ENCODE measurements around the gene NUP93.

Gene NUP93

DNA sequence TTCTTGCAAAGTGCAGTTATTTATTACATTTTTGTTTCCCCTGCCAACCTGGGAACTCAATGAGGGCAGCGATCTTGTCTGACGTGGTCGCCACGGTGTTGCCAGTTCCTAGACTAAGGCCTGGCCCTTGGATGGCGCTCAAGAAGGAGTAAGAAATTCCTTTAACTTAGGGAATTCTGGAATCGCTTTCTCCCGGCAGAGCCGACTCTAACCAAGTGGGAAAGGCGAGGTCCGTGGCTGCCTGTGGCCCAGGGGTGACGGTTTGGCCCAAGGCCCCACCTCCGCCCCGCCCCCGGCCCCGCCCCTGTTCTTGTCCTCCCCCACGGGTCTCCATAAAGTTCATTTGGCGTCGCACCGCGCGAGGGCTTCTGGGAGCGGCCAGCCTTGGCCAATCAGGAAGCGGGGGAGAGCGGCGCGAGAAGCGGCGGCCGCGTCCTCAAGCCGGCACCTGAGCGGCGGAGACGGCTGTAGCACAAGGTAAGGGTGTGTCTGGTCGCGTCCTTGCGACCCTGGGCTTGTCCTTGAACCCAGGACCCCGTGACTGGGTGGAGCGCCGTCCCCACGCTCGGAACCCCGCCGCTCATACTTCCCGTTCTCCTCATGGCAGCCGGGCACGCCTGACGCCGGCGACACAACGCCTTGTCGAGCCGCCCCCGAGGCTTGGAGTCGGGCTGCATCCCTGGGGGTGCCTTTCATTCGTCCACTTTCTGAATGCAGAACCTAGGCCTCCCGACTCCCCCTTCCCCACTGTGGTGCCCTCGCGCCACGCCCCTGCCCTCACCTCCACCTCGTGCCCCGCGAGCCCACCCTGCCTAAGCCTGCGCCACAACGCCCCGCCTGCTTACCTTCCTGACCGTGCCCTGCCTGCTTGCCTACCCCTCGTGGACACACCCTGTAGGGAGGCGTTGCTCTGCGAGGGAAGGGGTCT is at the start of gene NUP93:
TSS of gene NUP93 (plus strand) at position 395 of the 928 bp plus-strand sequence. CDS start 18,119 bp downstream, outside the sequence.
- peak; percentile 98 for DNase-seq (ENCODE audit: low spot score)

DNA sequence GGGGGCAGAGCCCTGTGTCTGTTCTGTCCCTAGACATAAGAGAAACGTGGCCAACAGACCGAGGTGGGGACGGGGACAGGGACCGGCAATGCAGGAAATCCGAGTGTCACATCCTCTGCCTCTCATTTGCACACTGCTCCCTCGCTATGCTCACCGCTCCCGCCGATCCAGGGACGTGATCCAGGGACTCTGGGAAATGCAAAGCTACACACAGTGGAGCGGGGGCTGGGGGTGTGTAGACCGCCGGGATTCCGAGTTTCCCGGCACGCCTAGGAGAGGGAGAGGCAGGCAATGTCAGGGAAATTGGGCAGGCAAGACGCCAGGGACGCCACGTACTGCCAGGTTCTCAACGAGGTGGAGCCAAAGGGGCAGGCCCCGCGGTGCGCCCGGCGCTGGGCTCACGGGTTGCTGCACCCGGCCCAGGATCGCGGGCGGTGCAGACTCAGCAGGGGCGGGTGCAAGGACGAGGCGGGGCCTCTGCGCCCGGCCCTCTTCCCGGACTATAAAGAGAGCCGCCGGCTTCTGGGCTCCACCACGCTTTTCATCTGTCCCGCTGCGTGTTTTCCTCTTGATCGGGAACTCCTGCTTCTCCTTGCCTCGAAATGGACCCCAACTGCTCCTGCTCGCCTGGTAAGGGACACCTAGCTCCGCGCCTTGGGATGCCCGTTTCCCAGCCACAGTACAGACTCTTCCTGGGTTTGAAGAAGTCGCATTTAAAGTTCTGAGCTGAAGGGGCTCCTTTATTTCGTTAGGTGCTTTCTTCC is 47.8 kb upstream of the NUP93 start, which contains the start of gene MT1X:
TSS of gene MT1X (plus strand) at position 532 of the 764 bp plus-strand sequence. CDS start at position 603, 71 bp downstream.
- DNase-seq (ENCODE audit: low spot score) = peak; percentile 98

DNA sequence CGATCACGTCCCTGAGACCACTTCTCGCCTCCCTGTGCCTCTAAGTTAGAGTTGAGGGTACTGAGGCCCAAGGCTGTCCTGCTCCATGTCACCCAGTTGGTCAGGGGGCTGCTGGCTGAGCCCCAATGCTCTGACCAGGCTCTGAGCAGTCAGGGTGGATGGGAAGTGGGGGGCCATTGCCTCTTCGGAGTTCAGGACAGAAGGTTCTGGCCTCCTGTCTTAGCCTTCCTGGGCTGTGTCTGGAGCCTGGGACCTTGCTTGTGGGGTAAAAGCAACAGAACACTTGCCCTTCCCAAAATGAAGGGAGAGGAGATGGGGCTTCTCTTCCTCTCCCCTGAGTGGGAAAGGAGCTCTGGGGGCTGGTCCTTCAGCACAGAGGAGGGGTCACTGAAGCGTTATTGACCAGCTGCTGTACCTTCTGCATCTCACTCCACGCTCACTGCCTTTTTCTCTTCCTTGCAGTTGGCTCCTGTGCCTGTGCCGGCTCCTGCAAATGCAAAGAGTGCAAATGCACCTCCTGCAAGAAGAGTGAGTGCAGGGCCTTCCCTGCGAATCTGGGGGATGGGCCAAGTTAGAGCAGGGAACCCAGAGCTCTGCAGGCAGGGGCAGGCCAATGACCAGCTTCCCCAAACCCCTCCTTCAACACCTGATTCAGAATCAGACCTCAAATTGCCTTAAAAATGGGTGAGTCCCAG is 47.1 kb upstream of the NUP93 start:
- DNase-seq (ENCODE audit: low spot score) = no peak

DNA sequence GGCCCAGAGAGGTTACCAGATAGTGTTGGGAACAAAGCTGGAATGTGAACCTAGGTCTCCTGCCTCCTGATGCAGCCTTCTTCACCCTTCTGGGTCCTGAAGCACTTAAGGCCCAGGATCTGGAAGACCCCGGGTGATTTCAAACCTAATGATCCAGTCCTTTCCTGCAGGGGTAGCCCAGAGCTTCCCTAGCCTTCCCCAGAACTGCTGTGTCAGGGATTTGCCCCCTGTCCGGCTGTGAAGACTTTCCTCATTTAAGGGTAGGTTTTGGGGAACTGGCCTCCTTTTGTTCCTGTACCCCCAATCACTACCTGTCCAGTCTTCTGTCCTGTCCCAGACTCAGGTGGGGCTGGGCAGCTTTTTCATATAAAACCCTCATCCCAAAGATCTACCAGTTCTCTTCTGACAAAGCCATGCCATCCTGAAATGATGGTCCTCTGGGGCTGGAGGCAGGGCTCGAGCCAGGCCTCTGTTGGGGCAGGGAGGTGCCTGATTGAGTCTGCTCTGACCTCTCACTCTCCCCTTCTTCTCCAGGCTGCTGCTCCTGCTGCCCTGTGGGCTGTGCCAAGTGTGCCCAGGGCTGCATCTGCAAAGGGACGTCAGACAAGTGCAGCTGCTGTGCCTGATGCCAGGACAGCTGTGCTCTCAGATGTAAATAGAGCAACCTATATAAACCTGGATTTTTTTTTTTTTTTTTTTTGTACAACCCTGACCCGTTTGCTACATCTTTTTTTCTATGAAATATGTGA is 46.3 kb upstream of the NUP93 start:
- no peak for DNase-seq (ENCODE audit: low spot score)

DNA sequence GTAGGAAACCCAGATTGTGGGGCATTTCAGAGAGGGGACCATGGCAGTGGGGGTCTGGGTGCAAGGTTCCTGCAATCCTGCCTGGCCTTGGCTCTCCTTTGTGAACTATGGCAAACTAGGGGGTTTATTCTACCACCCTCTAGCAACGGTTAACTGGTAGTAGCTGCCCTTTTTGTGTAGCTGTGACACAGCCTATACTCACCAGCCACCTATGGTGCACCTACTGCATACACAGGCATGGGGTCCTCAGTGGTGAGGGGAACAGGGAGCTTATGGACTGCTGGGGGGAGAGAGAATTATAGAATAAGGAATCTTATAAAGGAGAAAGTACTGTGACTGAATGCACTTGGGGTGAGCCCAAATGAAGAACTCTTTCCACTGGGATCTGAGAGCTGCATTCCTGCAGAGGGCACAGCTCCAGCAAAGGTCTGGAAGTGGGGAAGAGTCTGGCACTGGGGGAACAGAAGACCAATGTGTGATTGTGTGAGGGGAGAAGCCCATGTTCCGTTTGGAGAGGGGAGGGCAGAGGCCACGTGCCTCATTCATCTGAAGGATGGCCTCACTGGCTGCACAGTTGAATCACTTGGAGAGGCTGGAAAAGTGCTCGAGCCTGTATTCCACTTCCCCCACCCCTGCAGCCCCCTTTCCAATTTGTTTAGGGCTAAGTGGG is 45.5 kb upstream of the NUP93 start:
- no peak for DNase-seq (ENCODE audit: low spot score)

DNA sequence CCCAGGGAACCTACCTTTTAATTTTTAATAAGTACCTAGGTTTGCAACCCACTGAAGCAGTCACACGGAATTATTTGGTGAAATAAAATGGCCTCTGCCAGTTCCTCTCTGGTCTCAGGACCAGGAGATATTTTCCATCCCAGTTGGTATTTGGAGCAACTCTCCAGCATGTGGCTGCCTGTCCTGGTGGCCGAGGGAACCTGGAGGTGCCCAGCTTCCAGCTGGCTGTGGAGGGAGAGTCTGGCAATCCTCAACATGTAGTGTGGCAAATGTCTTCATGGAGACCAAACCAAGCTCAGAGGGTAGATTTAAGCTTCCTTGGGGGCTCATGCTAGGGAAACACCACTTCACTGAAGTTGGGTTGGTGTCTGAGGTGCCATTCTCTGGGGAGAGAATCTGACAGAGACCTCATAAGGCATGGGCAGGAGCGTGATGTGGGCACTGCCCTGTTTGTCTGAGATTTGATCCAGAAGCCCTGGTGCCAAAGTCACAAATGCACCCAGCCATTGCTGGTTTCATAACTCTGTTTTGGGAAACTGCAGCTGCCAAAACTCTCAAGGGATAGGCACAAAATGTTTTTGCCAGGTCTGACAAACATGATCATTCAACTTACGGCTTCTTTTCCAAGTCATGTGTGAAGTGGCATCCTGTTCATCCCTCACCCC is 44.9 kb upstream of the NUP93 start:
- DNase-seq (ENCODE audit: low spot score) = no peak

DNA sequence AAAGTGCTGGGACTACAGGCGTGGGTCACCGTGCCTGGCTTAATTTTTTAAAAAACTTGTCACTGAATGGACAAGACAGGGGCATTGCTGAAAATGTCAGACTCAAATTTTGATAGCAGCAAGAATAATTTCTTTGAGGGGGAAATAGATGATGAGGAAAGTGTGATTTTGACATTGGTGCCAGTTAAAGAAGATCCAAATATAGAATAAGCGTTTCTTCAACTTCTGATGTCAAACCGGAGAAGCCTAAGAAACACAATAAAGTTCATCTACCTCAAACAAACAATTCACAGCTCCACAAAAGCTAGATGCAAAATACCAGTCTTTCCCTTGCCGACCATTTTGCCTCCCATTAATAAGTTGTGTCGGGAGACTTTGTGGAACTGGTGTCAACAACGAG is 43.2 kb upstream of the NUP93 start:
- DNase-seq (ENCODE audit: low spot score) = no peak

DNA sequence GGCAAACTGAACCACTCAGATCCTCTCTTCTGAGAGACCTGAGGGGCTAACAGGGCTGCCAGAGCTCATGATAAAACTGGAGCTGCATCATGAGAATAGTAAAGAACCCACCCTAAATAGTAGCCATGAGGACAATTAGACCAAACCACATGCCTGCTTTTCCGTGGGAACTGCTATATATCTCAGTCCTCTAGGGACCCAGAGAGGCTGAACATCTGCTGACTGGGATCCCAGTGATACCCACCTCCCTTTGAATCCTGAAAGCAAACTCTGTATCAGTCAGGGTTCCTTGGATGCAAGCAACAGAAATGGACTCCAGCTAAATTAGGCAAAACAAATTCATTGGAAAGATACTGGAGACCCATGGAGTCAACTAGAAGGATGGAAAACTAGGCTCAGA is 41.2 kb upstream of the NUP93 start:
- no peak for DNase-seq (ENCODE audit: low spot score)

DNA sequence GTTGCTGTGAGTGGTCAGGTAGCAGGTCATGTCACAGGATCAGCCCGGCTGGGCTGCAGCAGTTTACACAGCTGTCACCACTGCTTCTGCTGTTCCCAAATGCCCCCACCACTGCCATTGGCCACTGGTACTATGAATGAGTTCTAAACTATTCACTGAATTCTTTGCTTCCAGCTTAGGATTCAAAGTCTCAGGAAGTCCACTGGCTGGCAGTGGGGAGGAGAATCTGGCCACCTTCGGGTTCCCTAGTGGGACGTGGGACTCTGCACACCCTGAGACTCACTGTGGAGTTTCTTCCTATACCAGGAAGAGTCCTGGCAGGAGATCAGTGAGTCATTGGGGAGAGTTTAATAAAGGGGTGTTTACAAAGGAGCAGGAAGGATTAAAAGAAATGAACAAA is 40.8 kb upstream of the NUP93 start:
- DNase-seq (ENCODE audit: low spot score) = no peak

DNA sequence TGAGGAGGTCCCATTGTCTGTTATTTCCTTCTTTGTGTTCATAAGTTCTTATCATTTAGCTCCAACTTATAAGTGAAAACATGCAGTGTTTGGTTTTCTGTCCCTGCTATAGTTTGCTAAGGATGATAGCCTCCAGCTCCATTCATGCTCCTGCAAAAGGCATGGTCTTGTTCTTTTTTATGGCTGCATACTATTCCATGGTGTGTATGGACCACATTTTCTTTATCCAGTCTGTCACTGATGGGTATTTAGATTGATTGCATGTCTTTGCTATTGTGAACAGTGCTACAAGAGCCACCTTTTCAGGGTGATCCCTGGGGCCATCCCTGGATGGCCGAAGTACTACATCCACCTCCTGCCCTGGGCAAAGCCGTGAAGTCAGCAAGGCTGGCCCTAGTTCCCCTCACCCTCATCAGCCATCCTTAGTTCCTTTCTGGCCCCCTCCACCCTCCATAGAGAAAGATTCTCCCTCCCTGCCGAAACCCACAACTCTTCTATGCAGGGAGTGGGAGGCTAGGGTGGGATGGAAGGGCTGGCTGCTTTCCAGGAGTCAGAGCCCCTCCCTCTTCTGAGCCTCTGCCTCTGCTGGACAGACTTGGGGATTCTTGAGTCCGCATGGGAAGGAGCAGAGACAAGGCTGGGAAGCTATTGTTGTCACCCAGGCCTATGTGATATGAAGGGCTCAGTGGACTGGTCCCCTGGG is 39.4 kb upstream of the NUP93 start:
- DNase-seq (ENCODE audit: low spot score) = no peak

DNA sequence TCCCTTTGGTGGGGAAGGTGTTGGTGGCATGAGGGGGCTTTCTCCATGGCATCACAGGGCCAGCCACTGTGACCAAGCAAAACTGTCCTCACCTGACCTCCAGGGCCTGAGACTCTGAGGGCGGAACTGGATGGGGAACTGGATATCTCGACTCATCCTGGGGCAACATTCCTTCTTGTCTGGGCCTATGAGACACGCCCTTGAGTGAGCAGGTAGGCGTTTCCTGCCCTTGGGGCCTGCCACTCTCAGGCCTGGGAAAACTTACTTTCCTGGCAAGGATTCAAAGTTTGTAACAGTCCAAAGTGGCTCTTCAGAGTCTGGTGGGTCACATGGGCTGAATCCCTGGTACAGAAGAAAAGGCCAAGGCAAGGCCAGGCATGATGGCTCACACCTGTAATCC is 38.0 kb upstream of the NUP93 start:
- DNase-seq (ENCODE audit: low spot score) = no peak

DNA sequence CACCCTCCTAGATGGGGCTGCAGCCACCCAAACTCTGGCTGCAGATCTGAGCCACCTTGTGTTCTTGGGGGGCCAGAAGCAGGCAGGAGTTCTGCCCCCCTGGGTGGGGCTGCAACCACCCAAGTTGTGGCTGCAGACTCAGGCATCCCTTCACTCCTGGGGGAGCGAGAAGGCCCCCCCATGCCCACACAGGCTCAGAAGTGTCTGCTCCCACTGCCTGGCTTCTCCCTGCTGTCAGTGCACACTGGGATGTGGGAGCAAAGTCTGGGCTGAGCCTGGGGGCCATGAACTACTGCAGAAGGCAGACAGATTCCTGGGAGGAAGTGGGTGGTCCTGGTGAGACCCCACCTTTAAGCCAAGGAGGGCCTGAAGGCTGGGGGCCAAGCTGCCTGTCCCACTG is 34.7 kb upstream of the NUP93 start:
- no peak for DNase-seq (ENCODE audit: low spot score)

DNA sequence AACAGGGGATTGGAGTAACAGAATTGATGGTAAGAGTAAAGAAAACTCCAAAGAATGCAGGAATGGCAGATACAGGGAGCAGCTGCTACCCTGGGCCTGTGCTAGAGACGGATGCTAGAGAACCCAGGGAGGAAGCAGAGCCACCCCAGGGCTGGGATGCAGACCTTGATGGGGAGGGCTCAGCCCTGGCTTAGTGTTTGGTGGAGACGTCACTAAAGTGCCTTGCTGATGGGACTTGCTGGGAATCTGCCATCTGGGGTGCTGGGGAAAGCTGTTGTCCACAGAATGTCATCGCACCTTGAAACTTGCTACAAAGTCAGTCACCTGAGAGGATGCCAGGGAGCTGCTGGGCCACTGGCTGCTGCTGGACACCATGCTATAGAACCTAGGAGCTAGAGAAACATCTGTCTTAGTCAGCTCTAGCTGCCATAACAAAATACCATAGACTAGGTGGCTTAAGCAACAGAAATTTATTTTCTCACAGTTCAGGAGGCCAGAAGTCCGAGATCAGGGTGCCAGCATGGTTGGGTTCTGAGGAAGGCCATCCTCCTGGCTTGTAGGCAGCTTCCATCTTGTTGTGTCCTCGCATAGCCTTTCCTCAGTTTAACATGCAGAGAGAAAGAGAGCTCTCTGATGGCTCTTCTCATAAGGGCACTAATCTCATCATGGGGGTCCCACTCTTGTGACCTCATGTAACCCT is 32.3 kb upstream of the NUP93 start:
- DNase-seq (ENCODE audit: low spot score) = no peak

DNA sequence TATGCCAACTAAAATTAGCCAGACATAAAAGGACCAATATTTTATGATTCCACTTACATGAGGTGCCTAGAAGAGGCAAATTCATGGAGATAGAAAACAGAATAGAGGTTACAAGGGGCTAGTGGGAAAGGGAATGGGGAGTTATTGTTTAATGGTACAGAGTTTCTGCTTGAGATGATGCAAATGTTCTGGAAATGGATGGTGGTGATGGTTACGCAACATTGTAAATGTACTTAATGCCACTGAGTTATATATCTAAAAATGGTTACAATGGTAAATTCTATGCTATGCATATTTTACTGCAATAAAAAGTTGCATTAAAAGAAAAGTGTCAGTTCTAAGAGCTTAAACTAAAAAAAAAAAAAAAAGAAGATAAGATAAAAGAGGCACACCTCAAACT is 29.7 kb upstream of the NUP93 start:
- no peak for DNase-seq (ENCODE audit: low spot score)

DNA sequence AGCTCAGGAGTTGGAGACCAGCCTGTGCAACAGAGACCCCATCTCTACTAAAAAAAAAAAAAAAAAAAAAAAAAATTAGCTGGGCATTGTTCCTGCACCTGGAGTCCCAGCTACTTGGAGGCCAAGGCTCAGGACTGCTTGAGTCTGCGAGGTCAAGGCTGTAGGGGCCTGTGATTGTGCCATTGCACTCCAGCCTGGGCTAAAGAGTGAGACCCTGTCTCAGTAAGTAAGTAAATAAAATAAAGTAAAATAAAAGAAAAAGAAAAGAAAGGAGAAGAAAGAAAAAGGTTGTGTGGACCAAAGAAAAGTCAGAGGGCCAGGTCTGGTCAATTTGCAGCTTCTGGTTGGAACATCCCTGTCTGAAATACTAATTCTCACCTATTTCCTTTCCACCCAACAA is 29.3 kb upstream of the NUP93 start:
- no peak for DNase-seq (ENCODE audit: low spot score)

DNA sequence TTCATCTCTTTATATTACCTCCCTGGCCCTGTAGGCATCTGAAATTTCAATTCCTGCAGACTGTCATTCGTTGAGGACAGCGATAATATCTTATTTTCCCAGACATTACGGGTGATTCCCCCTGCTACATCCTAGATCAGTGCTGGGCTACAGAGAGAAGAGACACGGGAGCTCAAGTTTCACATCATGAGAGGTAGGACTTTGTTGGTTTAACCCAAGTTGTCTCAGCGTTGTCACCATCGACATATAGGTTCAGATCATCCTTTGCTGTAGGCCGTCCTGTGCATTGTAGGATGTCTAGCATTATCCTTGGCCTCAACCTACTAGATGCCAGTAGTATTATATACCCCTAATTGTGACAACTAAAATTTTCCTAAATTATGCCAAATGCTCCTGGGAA is 28.4 kb upstream of the NUP93 start:
- DNase-seq (ENCODE audit: low spot score) = no peak

DNA sequence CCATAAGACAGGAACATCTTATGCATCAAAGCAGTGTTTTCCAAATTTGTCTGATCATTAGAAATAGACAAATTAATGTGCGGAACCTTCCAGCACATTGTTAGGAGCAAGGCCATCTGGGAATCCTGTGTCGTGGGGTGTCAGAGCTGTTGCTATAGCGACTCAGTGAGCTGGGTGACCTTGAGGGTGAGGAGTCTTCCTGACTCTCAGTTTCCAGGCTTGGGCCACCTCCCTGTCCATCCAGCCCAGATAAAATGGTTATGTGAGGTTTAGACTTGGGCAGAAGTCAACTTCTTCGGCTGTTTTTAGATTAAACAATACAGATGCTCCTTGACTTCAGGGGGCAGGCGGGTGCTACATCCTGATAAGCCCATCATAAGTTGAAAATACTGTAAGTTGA is 27.1 kb upstream of the NUP93 start:
- no peak for DNase-seq (ENCODE audit: low spot score)

DNA sequence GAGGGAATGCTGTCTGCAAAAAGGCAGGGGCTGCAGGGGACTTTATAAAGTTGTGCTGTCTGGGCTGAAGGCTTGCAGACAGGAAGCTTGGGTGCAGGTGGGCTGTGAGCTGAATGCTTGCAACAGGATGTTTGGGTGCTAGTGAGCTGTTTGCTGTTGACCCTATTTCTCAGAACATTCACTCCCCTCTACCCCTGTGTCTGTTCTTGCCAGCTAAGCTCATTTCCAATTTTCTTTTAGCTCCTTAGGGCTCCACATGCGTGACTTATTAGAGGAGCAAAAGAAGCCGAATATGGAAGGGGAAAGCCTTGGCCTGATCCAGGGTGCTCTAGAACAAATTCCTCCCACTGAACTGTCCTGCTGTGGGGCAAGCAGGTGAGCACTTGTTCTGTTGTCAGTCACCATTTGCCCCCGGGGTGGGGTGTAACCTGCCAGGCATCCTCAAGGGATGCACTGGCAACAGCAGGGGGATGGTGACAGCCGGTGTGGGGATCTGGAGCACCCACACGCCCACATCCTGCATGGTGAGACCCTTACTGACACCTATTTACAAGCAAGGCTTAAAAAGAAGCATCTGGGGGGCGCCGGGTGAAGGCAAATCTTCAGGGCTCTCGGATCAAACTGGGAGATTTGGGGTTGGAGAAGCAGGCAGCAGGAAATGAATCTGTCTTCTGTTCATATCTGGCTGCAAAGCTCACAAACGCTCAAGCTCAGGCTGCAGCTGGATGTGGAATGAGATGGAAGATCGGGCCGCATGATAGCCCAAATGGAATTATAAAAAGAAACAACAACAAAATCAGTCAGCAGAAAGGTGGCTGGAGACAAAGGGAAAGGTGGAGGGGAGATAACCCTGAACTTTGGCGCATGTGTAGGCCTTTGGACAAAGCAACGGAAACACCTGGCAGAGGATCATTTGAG is 21.1 kb upstream of the NUP93 start:
- no peak for DNase-seq (ENCODE audit: low spot score)
